ENCODE results near the gene RNU6-9. TPM values are rescaled to one million over a fixed set of nuclear protein-coding genes. Genes with fewer than 3 reads are reported as not detected.

The RNU6-9 gene
- total RNA-seq, 1 experiment from 2014 or later = not detected

- intact Hi-C loops (cut with micrococcal nuclease; ENCODE audit: unreplicated experiment) = no loop called here
- H3K27me3 ChIP-seq (ENCODE audit: control insufficient read depth, insufficient read depth, low read length) = no peaks in the 10 kb centered on the region
- H3K27ac ChIP-seq (ENCODE audit: low read length) = no peak overlapping the region
- H3K4me1 ChIP-seq (ENCODE audit: control insufficient read depth, insufficient read depth, low read length) = no peaks in the 10 kb centered on the region
- ChIA-PET CTCF (no interaction called here), POLR2A (no interaction called here)
- no peaks in the 10 kb centered on the region for H3K36me3 ChIP-seq (ENCODE audit: control insufficient read depth, insufficient read depth, low read length)
- H3K9me3 ChIP-seq (ENCODE audit: control insufficient read depth, insufficient read depth, low read depth, low read length) = no peaks in the 10 kb centered on the region
- in situ Hi-C loops (cut with HindIII; ENCODE audit: low pct_unique_long_range_greater_than_20kb, low sequenced_read_pairs) = no loop called here
- no peak for DNase-seq (ENCODE audit: low read depth, low spot score)
- ATAC-seq = no peak
- no TSS peak for BruUV-seq (replicated peaks)
- no peak overlapping the region for H3K4me3 ChIP-seq (ENCODE audit: low read depth in 2 of 2, low read length in 2 of 2)
- no peak for TF ChIP-seq CTCF (IDR thresholded peaks at IDR 0.05)
- no peak for TF ChIP-seq REST (IDR thresholded peaks at IDR 0.05; ENCODE audit: insufficient read depth in 1 of 2, low read depth in 2 of 2, low read length in 1 of 2)
- no peak for TF ChIP-seq SIN3A (IDR thresholded peaks at IDR 0.05; ENCODE audit: borderline replicate concordance, insufficient read depth, low read depth, low read length)
- TF ChIP-seq POLR2AphosphoS5 (IDR thresholded peaks at IDR 0.05; ENCODE audit: low read depth, low read length) = no peak
- no peak for TF ChIP-seq TCF7L2 (IDR thresholded peaks at IDR 0.05; ENCODE audit: low read depth, low read length)
These were observed 8.7 kb downstream of the RNU6-9 start for GRCh38 chr19:902093-902370.

- Histone ChIP-seq H3K27ac (ENCODE audit: low read length) (no peak overlapping the region), H3K36me3 (ENCODE audit: control insufficient read depth, insufficient read depth, low read length) (no peaks in the 10 kb centered on the region), H3K27me3 (ENCODE audit: control insufficient read depth, insufficient read depth, low read length) (no peaks in the 10 kb centered on the region), H3K4me1 (ENCODE audit: control insufficient read depth, insufficient read depth, low read length) (no peaks in the 10 kb centered on the region), H3K9me3 (ENCODE audit: control insufficient read depth, insufficient read depth, low read depth, low read length) (no peaks in the 10 kb centered on the region), H3K4me3 (ENCODE audit: low read depth in 2 of 2, low read length in 2 of 2) (no peak overlapping the region)
- ATAC-seq (no peak), DNase-seq (ENCODE audit: low read depth, low spot score) (no peak)
- CTCF ChIA-PET = no interaction called here
- BruUV-seq (replicated peaks) = no TSS peak
- in situ Hi-C loops (cut with HindIII; ENCODE audit: low pct_unique_long_range_greater_than_20kb, low sequenced_read_pairs) = no loop called here
- intact Hi-C loops (cut with micrococcal nuclease; ENCODE audit: unreplicated experiment) = no loop called here
- POLR2A ChIA-PET = no interaction called here
- TF ChIP-seq SIN3A (IDR thresholded peaks at IDR 0.05; ENCODE audit: borderline replicate concordance, insufficient read depth, low read depth, low read length) (no peak), CTCF (IDR thresholded peaks at IDR 0.05) (no peak), TCF7L2 (IDR thresholded peaks at IDR 0.05; ENCODE audit: low read depth, low read length) (no peak), REST (IDR thresholded peaks at IDR 0.05; ENCODE audit: insufficient read depth in 1 of 2, low read depth in 2 of 2, low read length in 1 of 2) (no peak)
These were observed 9.4 kb downstream of the RNU6-9 start for GRCh38 chr19:902446-903226.
